ENCODE results near the gene ZMYND11.

Gene ZMYND11

DNA sequence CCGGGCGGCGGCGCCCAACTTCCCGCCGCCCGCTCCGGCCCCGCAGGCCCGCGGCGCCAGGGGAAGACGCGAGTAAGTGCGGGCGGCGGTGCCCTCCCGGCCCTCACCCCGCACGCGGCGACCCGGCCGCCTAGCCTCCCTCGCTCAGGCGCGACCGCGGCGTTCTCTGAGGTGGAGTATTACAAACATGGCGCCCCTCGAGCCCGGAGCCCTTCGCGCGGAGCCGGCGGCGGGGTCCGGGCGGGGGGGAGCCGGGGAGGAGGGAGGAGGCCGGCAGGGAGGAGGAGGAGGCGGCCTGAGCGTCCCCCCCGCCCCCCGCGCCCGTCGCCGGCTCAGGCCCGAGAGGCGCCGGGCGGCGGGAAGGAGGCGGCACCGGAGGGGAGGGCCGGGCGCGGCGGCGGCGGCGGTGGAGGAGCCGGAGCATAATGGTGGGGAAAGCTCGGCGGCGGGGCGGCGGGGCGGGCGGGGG lies at the start of gene ZMYND11:
Gene ZMYND11 (plus strand): TSS at position 324 of the 469 bp plus-strand sequence. CDS start 44,558 bp downstream, outside the sequence.
- no peak for DNase-seq

GRCh38 chr10:86031-86430 lies 49.2 kb upstream of the ZMYND11 start:
- no peak for DNase-seq

DNA sequence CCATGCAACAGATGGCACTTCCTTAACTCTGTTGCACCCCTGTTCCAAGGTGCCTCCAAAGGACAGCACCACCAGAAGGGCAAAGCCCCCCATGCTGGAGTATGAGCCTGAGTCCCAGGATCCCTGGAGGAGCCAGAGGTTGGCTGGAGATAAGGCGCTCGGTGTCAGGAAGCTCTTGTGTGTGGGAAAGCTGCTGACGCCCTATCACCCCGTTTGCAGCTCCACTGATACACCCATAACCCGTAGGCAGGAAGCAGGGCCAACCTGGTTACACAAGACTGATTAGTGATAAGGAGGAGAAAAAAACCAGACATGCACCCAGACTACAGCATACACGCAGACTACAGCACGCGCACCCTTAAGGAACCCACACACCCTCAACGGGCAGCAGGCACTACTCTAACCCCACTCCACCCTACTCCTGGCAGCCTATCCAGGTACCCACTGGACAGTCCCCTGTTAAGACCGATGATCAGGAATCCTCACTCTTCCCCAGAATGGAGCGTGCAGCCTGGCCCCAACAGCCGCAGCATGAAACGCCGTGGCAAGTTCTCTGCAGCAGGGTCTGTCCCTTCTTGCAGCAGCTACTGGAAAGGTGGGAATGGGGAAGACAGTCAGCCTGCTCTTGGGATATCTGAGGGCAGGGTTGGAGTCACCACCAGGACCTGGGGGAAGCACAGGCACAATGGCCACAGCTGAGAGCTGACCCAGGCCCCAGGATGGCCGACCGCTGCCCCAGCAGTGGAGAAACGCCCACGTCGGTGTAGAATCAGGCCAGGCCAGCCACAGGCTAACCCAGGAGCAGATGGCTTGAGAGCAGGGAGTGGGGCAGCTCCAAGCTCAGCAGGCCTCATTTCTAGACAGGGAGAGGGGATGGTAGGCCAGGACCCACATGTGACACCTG lies 47.8 kb upstream of the ZMYND11 start:
- DNase-seq: no peak

GRCh38 chr10:88253-88652 lies 47.0 kb upstream of the ZMYND11 start:
- no peak for DNase-seq

GRCh38 chr10:89248-89647 lies 46.0 kb upstream of the ZMYND11 start:
- DNase-seq: no peak

GRCh38 chr10:90161-90560 lies 45.1 kb upstream of the ZMYND11 start:
- DNase-seq: no peak

- DNase-seq: no peak
Observed at GRCh38 chr10:91313-91712, 43.9 kb upstream of the ZMYND11 start.

DNA sequence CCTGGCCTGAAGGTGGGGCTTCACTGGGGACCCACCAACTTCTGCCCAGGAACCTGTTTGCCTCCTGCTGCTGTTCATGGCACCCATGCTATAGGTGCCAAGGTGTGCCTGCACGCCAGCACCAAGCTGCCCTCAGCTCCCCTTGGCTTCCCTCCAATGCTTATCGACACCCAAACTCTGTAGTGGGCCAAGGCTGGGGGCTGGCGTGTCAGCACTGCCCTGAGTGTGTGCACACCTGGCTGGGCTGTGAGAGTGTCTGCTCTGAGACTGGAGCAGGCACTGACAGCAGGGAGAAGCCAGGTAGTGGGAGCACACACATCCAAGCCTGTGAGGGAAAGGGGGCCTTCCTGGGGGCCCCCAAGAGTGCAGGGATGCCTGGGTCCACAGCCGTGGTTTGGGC lies 43.1 kb upstream of the ZMYND11 start:
- DNase-seq: no peak

DNA sequence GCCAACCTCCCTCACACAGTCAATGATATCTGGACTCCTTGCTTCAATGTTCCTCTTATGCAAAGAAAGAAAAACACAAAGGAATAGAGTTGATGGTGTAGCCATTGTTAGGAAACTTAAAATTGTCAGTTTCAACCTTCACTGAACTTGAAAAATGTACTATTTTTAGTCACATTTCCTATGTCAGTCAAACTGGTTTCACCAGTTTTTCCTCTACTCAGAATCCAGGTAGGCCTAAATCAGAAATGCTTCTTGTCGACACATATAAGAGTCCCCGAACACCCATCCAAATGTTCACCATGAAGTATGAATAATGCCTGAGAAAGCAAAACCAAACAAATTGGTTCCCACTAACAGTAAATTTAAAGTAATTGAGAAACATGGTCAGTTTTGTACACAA lies 42.4 kb upstream of the ZMYND11 start:
- DNase-seq: no peak

DNA sequence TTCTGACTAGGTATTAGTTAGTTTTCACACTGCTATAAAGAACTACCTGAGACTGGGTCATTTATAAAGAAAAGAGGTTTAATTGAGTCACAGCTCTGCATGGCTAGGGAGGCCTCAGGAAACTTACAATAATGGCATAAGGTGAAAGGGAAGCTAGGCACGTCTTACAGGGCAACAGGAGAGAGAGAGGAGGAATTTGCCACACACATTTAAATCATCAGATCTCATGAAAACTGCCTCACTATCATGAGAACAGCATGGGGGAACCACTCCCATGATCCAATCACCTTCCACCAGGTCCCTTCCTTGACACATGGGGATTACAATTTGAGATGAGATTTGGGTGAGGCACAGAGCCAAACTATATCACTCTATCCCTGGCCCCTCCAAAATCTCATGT lies 40.6 kb upstream of the ZMYND11 start:
- no peak for DNase-seq

- DNase-seq: no peak
Observed at GRCh38 chr10:95356-96115, 39.7 kb upstream of the ZMYND11 start.

DNA sequence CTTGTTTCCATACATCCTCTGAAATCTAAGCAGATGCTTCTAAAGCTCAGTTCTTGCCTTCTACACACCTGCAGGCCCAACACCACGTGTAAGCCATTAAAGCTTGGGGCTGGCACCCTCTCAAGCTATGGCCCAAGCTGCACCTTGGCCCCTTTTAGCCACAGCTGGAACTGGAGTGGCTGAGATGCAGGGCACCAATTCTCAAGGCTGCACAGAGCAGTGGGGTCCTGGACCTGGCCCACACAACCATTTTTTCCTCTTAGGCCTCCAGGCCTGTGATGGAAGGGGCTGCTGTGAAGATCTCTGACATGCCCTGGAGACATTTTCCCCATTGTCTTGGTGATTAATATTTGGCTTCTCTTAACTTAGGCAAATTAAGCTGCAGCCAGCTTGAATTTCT lies 38.8 kb upstream of the ZMYND11 start:
- DNase-seq: no peak

GRCh38 chr10:104416-104815 lies 30.8 kb upstream of the ZMYND11 start:
- DNase-seq: no peak

GRCh38 chr10:104862-105565 lies 30.2 kb upstream of the ZMYND11 start:
- no peak for DNase-seq

DNA sequence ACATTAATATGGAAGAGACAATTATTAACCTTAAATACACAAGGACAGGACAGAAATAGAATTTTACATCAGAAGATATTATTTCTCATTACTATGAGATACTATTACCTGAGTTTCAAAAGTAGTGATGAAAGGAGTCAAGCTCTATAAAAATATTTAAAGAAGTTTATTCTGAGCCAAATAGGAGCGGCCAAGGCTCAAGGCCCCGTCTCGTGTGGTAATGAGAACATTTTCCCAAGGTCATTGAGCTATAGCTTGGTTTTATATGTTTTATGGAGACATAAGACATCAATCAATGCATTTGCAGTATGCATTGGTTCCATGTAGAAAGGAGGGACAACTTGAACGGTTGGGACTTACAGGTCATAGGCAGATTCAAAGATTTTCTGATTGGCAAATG lies 29.4 kb upstream of the ZMYND11 start:
- no peak for DNase-seq

DNA sequence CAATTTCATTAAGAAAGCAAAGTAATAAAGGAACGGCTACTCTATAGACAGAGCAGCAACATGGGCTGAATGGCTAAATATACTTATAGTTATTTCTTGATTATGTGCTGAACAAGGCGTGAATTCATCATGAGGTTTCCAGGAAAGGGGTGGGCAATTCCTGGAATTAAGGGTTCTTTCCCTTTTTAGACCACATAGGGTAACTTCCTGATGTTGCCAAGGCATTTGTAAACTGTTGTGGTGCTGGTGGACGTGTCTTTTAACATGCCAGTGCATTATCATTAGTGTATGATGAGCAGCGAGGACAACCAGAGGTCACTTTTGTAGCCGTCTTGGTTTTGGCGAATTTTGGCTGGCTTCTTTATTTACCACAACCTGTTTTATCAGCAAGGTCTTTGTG lies 28.5 kb upstream of the ZMYND11 start:
- DNase-seq: peak; percentile 76

- no peak for DNase-seq
Observed at GRCh38 chr10:112246-112645, 23.0 kb upstream of the ZMYND11 start.

- DNase-seq: no peak
Observed at GRCh38 chr10:124874-125273, 10.4 kb upstream of the ZMYND11 start.

DNA sequence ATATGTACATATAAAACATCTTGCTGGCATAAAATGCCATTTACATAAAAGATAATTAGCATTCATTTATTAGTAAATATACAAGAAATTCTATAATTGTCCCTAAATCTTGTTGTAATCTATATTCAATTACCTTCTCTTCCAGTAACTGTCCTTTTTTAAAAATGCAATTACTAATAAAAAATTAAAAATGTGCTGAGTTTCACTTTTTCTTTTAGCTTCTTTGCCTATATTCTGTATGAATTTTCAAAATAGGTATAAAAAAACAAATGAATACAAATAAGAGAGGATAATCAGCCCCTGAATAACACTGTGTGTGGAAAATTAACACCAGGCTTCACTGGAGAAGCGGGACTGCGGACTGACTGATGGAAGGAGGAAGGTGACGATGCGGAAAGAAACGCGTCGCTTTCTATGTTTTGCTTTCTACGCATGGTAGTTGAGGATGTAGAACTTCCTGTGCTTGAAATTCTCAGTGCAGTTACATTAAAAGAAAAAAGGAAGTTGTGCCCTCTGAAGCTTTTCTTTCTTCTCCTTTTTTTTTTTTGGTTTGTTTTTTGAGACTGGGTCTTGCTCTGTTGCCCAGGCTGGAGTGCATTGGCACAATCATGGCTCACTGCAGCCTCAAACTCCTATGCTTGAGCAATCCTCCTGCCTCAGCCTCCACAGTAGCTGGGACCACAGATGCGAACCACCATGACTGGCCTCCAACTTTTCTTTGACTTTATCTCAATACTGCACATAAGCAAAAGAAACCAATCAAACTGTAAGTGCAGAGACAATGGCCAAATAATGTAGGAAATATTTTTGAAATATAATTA lies 7.4 kb upstream of the ZMYND11 start:
- DNase-seq: peak; percentile 97

GRCh38 chr10:129810-130209 lies 5.4 kb upstream of the ZMYND11 start:
- peak; percentile 52 for DNase-seq

- peak; percentile 47 for DNase-seq
Observed at GRCh38 chr10:132946-133898, 2.0 kb upstream of the ZMYND11 start.

All from MV-4-11 (cell line).